OCI-LY3 (cell line): ENCODE data around the gene FRMD3.

ENCODE experiments used
- CTCF ChIP-seq: fragments of 200-600, 300-600 bp; sonication (generic); IDR thresholded peaks from 2 replicates; pipeline ENCODE4 v1.5.1; 2014; ENCODE audit warnings: antibody characterized with exemption, low read length, low read depth
- EZH2phosphoT487 ChIP-seq: fragments of 200-600 bp; shearing (Covaris generic); IDR thresholded peaks from 2 replicates; pipeline ENCODE4 v1.6.1; 2018; ENCODE audit warnings: antibody characterized with exemption, mixed run types, low read depth

GRCh38 chr9:83346655-83347420 lies 191.4 kb downstream of the FRMD3 start:
- TF ChIP-seq CTCF: no peak
- no peak for TF ChIP-seq EZH2phosphoT487
